Globus pallidus (tissue), 1 donor: ENCODE measurements around the gene IL1R2.
A peak's percentile ranks its signal among the peaks of the same experiment; 100 is the strongest.

Source experiments
- DNase-seq: peaks from one replicate; pipeline ENCODE4 v3.0.0-alpha.2; 2015; ENCODE audit warnings: low spot score

The IL1R2 gene

DNA sequence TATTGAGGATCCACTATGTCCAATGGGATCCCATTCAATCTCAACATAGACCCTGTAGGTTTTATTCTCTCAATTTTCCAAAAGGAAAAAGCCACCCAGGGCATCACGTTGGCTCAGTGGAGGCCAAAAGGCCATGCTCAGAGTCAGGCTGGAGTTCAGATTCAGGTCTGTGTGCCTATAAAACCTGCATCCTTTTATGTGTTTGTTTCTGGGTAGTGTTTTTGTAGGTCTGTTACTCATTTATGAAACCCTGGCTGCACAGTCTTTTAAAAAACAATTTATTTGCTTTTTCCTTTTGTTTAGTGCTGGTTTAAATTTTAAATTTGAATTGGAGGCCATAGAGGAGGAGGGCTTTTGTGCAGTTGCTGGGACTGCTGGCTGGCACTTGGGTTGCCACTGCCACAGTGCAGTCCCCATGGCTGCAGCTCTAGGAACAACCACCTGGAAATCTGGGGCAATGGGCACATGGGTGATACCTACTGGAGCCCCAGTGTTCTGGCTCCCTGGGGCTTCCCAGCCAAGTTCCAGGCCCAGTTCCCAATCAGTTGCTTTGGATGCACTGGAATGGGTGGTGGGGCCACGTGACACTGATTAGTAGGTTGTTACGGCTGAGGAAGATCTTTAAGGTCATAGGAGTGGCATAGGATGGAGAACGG is 31.3 kb downstream of the IL1R2 start:
- no peak for DNase-seq

DNA sequence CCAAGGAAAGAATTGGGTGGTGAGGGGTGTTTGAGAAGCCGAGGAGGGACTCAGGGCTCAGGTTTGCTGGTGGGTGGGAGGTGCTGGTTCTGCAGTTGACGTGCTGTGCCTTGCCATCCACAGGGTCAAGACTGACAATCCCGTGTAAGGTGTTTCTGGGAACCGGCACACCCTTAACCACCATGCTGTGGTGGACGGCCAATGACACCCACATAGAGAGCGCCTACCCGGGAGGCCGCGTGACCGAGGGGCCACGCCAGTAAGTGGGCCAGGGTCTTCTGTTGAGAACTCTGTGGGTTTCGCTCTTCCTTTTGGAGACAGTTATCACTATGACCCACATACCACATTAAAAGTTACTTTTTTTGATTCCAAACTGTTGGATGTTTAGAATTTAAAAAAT is 32.6 kb downstream of the IL1R2 start:
- DNase-seq: no peak

DNA sequence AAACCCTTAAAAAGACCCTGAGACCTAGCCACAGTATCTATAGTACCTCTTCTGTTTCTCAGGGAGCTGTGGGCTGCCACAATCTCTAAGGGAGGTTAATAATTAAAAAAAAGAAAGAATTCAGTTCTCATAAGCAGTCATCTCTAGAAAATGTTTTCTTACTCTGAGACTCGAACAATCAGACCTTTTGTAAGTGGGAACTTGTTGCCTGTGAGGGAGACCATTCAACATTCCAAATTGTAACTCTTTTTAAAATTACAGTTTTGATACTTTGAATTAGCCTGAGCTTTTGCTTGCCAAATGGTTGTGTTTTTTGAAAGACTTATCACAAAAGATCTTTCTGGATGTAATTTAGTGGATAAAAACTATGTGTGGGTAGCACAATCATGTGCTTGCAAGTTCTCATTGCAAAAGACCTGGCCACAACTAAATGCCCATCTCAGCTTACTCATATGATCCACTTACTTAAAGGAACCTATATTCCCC is 33.3 kb downstream of the IL1R2 start:
- DNase-seq: no peak

DNA sequence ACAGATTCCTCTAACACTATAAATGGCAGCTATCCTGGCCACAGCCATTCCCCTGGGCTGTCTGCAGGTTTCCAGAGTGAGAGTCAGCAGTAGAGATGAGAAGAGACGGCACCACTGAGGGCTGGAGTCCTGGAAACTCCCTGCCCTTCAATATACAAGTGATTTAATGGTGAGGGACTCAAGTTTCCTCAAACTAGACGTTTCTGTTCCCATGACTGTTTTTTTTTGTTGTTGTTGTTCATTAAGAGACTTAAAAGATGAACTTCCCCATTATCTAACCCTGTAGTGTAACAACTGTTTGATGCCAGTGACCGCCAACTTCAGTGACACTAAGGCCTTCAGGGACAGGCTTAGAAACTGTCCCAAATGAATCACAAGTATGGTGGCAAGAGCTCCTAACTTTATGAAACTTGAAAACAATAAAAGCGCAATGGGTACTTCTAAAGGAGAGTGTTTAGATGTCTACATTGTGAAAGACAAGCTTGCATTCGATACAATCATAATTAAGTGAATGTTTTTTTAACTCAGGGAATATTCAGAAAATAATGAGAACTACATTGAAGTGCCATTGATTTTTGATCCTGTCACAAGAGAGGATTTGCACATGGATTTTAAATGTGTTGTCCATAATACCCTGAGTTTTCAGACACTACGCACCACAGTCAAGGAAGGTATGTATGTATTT is 34.0 kb downstream of the IL1R2 start:
- no peak for DNase-seq

- DNase-seq: no peak
Measured at GRCh38 chr2:102027036-102027980, 35.5 kb downstream of the IL1R2 start.

- no peak for DNase-seq
Measured at GRCh38 chr2:102028470-102028869, 36.7 kb downstream of the IL1R2 start.

DNA sequence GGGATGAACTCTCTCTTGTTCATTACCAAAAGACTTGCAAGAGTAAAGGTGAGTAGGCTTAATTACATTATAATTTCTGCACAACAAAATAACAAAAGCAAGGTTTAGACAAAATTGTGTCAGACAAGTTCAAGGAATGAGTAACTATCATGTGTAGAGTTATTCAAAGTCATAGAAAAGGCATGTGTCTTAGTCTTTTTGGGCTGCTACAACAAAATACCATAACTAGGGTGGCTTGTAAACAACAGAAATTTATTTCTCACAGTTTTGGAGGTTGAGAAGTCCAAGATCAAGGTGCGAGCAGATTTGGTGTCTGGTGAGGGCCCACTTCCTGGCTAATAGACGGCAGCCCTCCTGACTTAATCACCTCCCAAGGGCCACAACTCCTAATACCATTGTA is 37.6 kb downstream of the IL1R2 start:
- no peak for DNase-seq

DNA sequence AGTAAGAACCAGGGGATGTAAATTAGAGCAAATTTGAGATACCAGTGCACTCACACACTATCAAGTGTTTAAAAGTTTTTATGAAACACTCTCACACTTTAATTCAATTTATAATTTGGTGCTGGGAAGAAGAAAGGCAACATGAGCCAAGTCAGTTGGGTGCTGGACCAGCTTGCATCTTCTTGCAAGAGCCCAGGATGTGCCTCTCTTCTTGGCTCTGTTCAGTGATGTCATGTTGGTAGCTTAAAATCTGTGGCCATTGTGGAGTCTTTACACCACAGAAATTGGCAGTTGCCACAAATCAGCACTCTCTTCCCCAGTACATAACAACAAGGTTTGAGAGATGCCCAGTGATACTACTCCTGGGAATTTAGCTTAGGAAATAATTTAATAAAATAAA is 38.2 kb downstream of the IL1R2 start:
- DNase-seq: no peak

GRCh38 chr2:102030502-102030854 is 38.7 kb downstream of the IL1R2 start:
- DNase-seq: no peak

DNA sequence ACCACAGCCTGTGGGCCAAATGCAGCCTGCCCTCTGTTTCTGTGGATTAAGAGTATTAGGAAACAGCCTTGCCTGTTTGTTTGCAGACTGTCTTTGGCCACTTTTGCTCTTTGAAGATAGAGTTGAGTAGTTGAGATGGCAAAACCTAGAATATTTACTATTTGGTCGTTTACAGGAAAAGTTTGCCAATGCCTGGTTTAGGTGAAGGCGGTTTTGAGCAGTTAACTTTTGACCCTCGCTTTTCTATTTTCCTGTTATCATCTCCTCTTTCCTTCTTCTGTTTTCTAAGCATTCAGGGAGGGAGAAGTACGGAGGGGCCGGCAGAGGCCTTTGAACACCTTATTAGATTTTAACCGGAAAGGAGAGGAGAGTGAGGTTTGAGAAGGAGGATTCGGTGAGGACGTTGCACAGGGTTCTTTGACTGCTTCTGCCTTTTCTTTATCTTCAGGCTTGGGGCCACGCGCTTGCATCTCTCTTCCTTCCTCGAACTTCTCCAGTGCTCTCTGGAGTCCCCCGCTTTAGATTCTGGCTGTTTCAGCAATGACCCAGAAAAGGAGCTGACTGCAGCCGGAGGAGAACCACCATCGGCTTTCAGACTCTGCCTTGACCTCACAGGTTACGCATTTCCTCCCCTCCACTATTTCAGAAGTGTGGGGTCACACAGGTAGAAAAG is 39.2 kb downstream of the IL1R2 start:
- no peak for DNase-seq

- no peak for DNase-seq
Measured at GRCh38 chr2:102032368-102033030, 40.7 kb downstream of the IL1R2 start.

GRCh38 chr2:102033031-102033749 is 41.4 kb downstream of the IL1R2 start:
- peak; percentile 66 for DNase-seq

GRCh38 chr2:102033750-102034682 is 42.3 kb downstream of the IL1R2 start:
- DNase-seq: no peak

- DNase-seq: no peak
Measured at GRCh38 chr2:102034683-102035548, 43.2 kb downstream of the IL1R2 start.

DNA sequence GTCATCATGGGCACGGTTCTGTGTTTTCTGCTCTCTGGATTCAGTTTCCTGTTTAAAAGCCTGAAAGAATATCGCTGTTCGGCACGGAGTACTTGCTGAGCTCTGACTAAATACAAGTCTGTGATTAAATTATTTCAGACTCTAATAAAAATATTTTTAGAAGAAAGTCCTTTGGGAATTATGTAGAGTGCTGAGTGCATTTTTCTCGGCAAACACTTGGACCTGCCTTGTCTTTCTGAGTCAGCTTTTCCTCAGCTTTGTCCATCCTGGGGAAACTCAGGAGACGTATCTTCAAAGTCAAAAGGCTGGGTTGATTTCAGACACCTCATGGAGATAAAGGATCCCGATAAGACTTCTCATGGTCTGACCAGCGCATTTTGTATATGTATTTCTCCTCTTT is 45.9 kb downstream of the IL1R2 start:
- DNase-seq: no peak

- no peak for DNase-seq
Measured at GRCh38 chr2:102040229-102040628, 48.5 kb downstream of the IL1R2 start.

DNA sequence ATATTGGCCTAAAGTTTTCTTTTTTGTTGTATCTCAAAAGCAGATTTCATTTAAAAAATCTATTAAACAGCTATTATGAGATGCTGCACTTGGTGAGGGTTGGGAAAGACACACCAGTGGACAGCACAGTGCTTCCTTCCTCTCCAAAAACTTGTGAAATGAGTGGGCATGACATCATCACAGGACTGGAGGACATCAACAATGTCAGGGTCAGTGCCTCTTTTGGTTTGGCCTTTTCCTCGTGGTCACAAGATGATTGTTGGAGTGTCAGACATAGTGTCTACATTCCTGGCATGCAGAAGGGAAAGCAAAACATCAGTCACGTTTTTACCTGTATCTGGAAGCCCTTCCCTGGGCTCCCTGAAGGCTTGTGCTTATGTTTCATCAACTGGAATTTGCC is 49.6 kb downstream of the IL1R2 start:
- no peak for DNase-seq

- no peak for DNase-seq
Measured at GRCh38 chr2:102042196-102043081, 50.7 kb downstream of the IL1R2 start.
